Measurements from ENCODE around the gene KLHL6.
"Not testable (repeated sequence)": the region's sequence is repeated elsewhere in the genome, so short reads cannot be mapped to it uniquely, and the experiment has no call there.

GRCh38 chr3:183465710-183466109, 89.8 kb downstream of the KLHL6 start:
- TF ChIP-seq, protein P1, sequence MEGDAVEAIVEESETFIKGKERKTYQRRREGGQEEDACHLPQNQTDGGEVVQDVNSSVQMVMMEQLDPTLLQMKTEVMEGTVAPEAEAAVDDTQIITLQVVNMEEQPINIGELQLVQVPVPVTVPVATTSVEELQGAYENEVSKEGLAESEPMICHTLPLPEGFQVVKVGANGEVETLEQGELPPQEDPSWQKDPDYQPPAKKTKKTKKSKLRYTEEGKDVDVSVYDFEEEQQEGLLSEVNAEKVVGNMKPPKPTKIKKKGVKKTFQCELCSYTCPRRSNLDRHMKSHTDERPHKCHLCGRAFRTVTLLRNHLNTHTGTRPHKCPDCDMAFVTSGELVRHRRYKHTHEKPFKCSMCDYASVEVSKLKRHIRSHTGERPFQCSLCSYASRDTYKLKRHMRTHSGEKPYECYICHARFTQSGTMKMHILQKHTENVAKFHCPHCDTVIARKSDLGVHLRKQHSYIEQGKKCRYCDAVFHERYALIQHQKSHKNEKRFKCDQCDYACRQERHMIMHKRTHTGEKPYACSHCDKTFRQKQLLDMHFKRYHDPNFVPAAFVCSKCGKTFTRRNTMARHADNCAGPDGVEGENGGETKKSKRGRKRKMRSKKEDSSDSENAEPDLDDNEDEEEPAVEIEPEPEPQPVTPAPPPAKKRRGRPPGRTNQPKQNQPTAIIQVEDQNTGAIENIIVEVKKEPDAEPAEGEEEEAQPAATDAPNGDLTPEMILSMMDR (IDR thresholded peaks at IDR 0.05; ENCODE audit: insufficient read depth, low read depth, low read length): not testable (repeated sequence)
- TF ChIP-seq EZH2 (IDR thresholded peaks at IDR 0.05; ENCODE audit: insufficient read depth, low read length): not testable (repeated sequence)

Measured in astrocyte (in vitro differentiated cells and primary cell).